ENCODE results near the gene DGKH.

- TF ChIP-seq, protein P1, sequence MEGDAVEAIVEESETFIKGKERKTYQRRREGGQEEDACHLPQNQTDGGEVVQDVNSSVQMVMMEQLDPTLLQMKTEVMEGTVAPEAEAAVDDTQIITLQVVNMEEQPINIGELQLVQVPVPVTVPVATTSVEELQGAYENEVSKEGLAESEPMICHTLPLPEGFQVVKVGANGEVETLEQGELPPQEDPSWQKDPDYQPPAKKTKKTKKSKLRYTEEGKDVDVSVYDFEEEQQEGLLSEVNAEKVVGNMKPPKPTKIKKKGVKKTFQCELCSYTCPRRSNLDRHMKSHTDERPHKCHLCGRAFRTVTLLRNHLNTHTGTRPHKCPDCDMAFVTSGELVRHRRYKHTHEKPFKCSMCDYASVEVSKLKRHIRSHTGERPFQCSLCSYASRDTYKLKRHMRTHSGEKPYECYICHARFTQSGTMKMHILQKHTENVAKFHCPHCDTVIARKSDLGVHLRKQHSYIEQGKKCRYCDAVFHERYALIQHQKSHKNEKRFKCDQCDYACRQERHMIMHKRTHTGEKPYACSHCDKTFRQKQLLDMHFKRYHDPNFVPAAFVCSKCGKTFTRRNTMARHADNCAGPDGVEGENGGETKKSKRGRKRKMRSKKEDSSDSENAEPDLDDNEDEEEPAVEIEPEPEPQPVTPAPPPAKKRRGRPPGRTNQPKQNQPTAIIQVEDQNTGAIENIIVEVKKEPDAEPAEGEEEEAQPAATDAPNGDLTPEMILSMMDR (IDR thresholded peaks at IDR 0.05), result no peak
- no peak for TF ChIP-seq POLR2A (IDR thresholded peaks at IDR 0.05)
Observed at GRCh38 chr13:42054798-42055499, 6.5 kb downstream of the DGKH start.

All from body of pancreas (tissue), 4 donors.